ENCODE data around the gene XRCC3. TPM values are rescaled to one million over a fixed set of nuclear protein-coding genes. Genes with fewer than 3 reads are reported as not detected.

XRCC3 gene
- total and polyA plus RNA-seq, 2 experiments from 2014 or later: 7.7 to 9.1 TPM

DNA sequence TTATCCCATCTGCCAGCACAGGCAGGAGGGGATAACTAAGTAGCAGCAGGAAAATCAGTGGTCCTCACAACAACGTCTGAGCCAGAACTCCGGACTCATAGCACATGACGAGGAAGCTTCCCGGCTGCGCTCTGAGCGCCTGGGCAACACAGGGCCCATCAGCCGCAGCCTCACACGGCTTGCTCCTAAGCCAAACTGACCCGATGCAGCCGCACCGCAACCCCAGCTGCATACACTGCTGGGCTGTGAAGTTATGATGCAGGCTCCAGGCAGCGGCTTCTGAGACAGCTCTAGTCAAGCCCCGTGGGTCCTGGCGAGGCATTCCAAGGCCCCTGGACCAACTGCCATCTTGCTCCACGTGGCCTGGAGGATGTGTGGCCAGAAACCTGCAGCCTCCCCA is 28.4 kb upstream of the XRCC3 start:
- no peak overlapping the region for H2AFZ ChIP-seq
- TF ChIP-seq EZH2 (IDR thresholded peaks at IDR 0.05; ENCODE audit: borderline replicate concordance) (no peak), EZH2phosphoT487 (IDR thresholded peaks at IDR 0.05; ENCODE audit: low read depth, severe bottlenecking, unreplicated experiment) (no peak)
- TF ChIP-seq, protein P1, sequence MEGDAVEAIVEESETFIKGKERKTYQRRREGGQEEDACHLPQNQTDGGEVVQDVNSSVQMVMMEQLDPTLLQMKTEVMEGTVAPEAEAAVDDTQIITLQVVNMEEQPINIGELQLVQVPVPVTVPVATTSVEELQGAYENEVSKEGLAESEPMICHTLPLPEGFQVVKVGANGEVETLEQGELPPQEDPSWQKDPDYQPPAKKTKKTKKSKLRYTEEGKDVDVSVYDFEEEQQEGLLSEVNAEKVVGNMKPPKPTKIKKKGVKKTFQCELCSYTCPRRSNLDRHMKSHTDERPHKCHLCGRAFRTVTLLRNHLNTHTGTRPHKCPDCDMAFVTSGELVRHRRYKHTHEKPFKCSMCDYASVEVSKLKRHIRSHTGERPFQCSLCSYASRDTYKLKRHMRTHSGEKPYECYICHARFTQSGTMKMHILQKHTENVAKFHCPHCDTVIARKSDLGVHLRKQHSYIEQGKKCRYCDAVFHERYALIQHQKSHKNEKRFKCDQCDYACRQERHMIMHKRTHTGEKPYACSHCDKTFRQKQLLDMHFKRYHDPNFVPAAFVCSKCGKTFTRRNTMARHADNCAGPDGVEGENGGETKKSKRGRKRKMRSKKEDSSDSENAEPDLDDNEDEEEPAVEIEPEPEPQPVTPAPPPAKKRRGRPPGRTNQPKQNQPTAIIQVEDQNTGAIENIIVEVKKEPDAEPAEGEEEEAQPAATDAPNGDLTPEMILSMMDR (IDR thresholded peaks at IDR 0.05; ENCODE audit: poor library complexity): no peak
- H3K9me3 ChIP-seq (ENCODE audit: low read depth): no peaks in the 10 kb centered on the region
- no peaks in the 10 kb centered on the region for H3K27me3 ChIP-seq
- H3K9me2 ChIP-seq (replicated peaks; ENCODE audit: insufficient read depth): no peaks in the 10 kb centered on the region
- no peaks in the 10 kb centered on the region for H4K20me1 ChIP-seq (ENCODE audit: insufficient read depth, poor library complexity, severe bottlenecking)
- H3K4me2 ChIP-seq: no peak overlapping the region
- WGBS (ENCODE audit: low lambda C conversion rate, missing lambda C conversion rate): 94% methylated on average over 15 of the region's 15 CpGs
- H3K4me3 ChIP-seq: no peak overlapping the region
- no peaks in the 10 kb centered on the region for H3K4me1 ChIP-seq (ENCODE audit: insufficient read depth)
- no peaks in the 10 kb centered on the region for H3K36me3 ChIP-seq (replicated peaks; ENCODE audit: insufficient read depth, low read depth)
- H3K79me2 ChIP-seq: no peaks in the 10 kb centered on the region
- DNase-seq (ENCODE audit: low spot score): peak; percentile 5
- no peak overlapping the region for H3K27ac ChIP-seq

DNA sequence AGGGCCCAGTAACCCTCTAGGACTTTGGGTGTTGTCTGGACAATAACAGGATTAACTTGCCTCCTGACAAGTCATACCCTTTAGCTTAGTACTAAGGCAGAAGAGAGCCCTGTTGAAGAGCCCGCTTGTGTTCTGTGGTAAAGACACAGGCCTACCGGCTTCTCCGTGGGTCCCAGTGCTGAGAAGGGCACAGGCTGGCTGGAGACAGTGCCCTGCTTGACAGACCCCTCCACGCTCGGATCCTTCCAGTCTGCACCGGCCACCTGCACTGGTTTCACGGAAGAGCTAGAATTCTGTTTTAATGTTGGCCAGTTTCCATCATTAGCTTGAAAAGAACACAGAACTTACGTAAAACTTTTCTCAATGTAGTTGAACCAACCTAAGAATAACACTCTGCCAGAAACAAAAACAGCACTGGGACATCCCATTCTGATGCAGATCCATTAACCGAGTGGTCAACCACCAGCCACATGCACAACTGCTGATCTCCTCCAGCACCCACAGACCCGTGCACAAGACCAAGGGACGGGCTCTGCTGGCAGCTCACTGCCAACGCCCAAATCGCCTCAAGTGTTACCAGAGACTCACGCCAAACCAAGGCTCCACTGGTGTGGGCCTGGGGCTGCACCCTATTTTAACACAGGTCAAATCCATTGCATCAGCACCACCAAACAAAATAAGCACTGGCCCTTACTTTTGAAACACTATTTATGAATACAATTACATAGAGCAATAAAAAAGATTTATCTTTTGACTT is 27.4 kb upstream of the XRCC3 start:
- H2AFZ ChIP-seq: no peak overlapping the region
- 97% methylated on average over 14 of the region's 14 CpGs for WGBS (ENCODE audit: low lambda C conversion rate, missing lambda C conversion rate)
- H3K4me1 ChIP-seq (ENCODE audit: insufficient read depth): no peaks in the 10 kb centered on the region
- no peaks in the 10 kb centered on the region for H3K36me3 ChIP-seq (replicated peaks; ENCODE audit: insufficient read depth, low read depth)
- H3K27me3 ChIP-seq: no peaks in the 10 kb centered on the region
- no peak overlapping the region for H3K27ac ChIP-seq
- H3K9me3 ChIP-seq (ENCODE audit: low read depth): no peaks in the 10 kb centered on the region
- TF ChIP-seq EZH2phosphoT487 (IDR thresholded peaks at IDR 0.05; ENCODE audit: low read depth, severe bottlenecking, unreplicated experiment) (no peak), EZH2 (IDR thresholded peaks at IDR 0.05; ENCODE audit: borderline replicate concordance) (no peak)
- TF ChIP-seq, protein P1 (IDR thresholded peaks at IDR 0.05; ENCODE audit: poor library complexity): no peak
- no peak for DNase-seq (ENCODE audit: low spot score)
- H3K4me2 ChIP-seq: no peak overlapping the region
- H4K20me1 ChIP-seq (ENCODE audit: insufficient read depth, poor library complexity, severe bottlenecking): no peaks in the 10 kb centered on the region
- no peaks in the 10 kb centered on the region for H3K9me2 ChIP-seq (replicated peaks; ENCODE audit: insufficient read depth)
- no peaks in the 10 kb centered on the region for H3K79me2 ChIP-seq
- H3K4me3 ChIP-seq: no peak overlapping the region

DNA sequence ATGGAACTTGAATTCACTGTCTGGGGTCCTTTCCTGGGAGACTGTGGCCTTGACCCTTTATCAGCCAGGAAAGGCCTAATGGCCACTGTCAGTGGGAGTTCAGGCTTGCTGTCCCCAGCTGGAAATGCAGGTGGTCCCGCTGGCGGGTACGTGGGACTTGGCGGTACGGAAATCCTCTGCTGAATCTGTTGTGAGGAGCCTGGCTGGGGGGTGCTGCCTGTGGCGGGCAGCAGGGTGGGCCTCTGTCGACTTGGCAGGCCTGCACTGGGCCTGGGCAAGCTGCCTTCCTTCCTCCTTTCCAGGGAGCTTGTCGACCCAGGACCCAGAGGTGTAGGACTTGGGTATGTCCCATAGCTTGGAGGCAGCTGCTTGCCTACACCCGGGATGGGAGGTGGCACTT is 26.6 kb upstream of the XRCC3 start:
- Histone ChIP-seq H3K9me3 (ENCODE audit: low read depth) (no peaks in the 10 kb centered on the region), H2AFZ (no peak overlapping the region), H3K4me2 (no peak overlapping the region), H4K20me1 (ENCODE audit: insufficient read depth, poor library complexity, severe bottlenecking) (no peaks in the 10 kb centered on the region), H3K36me3 (replicated peaks; ENCODE audit: insufficient read depth, low read depth) (no peaks in the 10 kb centered on the region), H3K4me3 (no peak overlapping the region), H3K27ac (no peak overlapping the region), H3K4me1 (ENCODE audit: insufficient read depth) (no peaks in the 10 kb centered on the region), H3K79me2 (no peaks in the 10 kb centered on the region), H3K27me3 (no peaks in the 10 kb centered on the region), H3K9me2 (replicated peaks; ENCODE audit: insufficient read depth) (no peaks in the 10 kb centered on the region)
- TF ChIP-seq EZH2 (IDR thresholded peaks at IDR 0.05; ENCODE audit: borderline replicate concordance) (no peak), EZH2phosphoT487 (IDR thresholded peaks at IDR 0.05; ENCODE audit: low read depth, severe bottlenecking, unreplicated experiment) (no peak)
- TF ChIP-seq, protein P1 (IDR thresholded peaks at IDR 0.05; ENCODE audit: poor library complexity): no peak
- 96% methylated on average over 9 of the region's 9 CpGs for WGBS (ENCODE audit: low lambda C conversion rate, missing lambda C conversion rate)
- peak; percentile 3 for DNase-seq (ENCODE audit: low spot score)
